IPS-NIHi7 (cell line): ENCODE results near the gene BAZ2B.
"Not testable (repeated sequence)": the region's sequence is repeated elsewhere in the genome, so short reads cannot be mapped to it uniquely, and the experiment has no call there.

Experiments
- DNase-seq: peaks from one replicate; pipeline ENCODE4 v3.0.0; 2012; ENCODE audit warnings: mixed read lengths; ENCODE audit errors: extremely low spot score

The BAZ2B gene, protein sequence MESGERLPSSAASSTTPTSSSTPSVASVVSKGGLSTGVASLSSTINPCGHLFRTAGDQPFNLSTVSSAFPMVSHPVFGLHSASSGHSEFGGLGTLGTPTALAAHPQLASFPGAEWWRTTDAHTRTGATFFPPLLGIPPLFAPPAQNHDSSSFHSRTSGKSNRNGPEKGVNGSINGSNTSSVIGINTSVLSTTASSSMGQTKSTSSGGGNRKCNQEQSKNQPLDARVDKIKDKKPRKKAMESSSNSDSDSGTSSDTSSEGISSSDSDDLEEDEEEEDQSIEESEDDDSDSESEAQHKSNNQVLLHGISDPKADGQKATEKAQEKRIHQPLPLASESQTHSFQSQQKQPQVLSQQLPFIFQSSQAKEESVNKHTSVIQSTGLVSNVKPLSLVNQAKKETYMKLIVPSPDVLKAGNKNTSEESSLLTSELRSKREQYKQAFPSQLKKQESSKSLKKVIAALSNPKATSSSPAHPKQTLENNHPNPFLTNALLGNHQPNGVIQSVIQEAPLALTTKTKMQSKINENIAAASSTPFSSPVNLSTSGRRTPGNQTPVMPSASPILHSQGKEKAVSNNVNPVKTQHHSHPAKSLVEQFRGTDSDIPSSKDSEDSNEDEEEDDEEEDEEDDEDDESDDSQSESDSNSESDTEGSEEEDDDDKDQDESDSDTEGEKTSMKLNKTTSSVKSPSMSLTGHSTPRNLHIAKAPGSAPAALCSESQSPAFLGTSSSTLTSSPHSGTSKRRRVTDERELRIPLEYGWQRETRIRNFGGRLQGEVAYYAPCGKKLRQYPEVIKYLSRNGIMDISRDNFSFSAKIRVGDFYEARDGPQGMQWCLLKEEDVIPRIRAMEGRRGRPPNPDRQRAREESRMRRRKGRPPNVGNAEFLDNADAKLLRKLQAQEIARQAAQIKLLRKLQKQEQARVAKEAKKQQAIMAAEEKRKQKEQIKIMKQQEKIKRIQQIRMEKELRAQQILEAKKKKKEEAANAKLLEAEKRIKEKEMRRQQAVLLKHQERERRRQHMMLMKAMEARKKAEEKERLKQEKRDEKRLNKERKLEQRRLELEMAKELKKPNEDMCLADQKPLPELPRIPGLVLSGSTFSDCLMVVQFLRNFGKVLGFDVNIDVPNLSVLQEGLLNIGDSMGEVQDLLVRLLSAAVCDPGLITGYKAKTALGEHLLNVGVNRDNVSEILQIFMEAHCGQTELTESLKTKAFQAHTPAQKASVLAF (N-terminal part only)

DNA sequence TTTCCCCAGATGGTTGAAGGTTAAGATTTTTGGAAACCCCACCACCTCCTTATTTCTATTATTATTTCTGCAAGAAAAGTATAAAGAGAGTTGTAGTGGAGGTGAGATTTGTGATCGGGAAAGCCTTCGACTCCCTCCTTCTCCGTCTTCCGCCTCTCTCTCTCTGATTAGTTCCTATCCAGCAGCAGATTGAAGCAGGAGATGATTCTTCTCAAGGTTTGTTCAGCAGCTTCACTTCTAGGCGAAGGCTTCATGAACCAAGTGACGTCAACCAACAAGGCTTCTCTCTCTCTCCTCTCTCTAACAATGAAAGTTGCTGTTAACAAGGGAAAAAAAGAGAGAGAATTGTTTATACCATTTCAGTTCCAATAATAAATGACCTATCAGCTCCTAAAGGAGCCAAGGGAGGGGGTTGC lies at the start of gene BAZ2B:
TSS of gene BAZ2B (minus strand) at position 263 of the 416 bp plus-strand sequence. CDS start 137,829 bp downstream, outside the sequence.
- DNase-seq, result peak; percentile 33

GRCh38 chr2:159661286-159661685 lies 44.9 kb upstream of the BAZ2B start:
- DNase-seq, result no peak

DNA sequence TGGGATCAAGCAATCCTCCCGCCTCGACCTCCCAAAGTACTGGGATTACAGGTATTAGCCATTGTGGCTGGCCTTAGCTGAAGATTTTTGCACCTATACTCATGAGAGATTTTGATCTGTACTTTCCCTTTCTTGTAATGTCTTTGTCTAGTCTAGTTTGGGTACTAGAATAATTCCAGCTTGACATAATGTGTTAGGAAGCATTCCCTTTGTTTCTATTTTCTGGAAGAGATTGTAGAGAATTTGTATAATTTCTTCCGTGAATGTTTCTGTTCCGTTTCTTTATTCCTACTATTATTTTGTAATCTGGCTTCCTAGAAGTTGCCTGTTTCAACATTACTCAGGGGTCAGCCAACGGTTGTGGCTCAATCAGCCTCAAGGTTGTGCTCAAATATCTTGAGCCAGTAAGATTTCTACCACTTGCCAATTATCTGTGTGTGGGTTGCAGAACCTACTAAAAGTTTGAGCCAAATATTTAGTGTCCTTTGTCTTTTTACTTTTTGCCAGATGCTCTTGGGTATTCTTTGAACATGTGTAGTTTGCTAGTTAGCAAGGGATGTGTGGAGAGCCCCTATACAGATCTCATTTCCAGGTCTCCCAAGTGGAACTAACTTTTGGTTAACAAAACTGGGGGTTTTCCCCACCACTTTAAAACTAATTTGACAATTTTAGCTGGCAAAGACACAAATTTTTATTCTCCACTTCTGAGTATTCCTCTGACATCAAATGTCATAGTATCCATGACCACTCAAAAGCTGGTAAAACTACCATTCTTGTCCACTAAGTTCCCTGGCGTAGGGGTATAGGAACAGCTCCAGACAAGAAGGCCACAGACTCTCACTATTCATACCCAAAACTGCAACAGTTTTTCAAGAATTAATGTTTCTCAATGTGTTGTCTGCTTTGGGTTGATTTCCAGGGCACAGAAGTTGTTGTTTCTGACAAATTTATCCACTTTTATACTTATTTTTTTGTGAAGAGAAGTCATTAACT lies 42.8 kb upstream of the BAZ2B start:
- no peak for DNase-seq

- no peak for DNase-seq
Measured at GRCh38 chr2:159653962-159654361, 37.6 kb upstream of the BAZ2B start.

DNA sequence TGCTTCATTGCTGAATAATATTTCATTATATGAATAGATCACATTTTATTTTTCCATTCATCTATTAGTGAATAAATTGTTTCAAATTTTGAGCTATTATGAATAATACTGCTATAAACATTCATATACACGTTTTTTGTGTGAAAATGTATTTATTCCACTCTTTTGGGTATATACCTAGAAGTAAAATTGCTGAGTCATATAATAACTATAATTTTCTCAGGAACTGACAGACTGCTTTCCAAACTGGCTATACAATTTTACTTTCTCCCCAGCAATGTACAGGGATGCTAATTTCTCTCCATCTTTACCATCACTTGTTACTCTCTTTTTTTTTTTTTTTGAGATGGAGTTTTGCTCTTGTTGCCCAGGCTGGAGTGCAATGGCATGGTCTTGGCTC lies 35.5 kb upstream of the BAZ2B start:
- DNase-seq, result no peak

DNA sequence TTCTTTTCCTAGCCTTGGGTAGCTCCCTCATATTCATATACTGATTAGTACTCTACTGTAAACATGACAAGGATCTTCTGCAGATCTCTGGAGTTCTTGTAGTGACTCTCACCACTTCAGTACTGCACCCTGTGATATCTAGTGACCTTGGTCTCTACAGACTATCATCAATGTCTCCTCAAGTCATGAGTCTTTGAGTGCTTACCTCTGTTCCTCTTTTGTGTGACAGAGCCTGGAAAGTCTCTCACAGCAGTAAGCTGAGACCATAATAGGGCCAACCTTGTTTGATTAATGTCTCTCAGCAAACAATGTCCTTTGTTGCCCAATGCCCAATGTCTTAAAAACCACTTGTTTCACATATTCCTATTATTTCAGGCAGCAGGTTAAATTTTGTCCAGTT lies 34.2 kb upstream of the BAZ2B start:
- no peak for DNase-seq

GRCh38 chr2:159648643-159649042 lies 32.3 kb upstream of the BAZ2B start:
- no peak for DNase-seq

DNA sequence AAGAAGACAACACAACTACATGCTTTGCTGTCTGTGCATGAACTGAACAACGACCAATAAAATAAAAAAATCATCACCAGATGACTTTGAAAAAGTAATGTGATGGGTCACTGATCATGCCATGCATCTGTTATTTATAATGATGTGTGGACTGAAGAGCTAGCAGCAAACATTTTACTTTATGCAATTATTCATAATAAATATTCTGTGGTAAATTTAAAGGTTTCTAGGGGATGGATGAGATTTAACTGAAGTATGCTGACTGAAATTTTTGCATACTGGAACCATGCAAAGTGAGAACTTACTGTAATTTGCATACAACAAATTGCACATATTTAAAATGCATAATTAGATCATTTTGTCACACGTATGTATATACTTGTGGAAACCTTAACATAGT lies 31.3 kb upstream of the BAZ2B start:
- no peak for DNase-seq

DNA sequence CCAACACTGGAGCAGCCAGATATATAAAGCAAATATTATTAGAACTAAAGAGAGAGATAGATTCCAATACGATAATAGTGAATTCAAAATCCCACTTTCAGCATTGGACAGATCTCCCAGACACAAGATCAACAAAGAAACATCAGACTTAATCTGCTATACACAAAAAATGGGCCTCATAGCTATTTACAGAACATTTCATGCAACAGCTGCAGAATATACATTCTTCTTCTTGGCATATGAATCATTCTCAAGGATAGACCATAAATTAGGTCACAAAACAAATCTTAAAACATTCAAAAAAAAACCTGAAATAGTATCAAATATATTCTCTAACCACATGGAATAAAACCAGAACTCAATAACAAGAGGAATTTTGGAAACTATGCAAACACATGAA lies 23.8 kb upstream of the BAZ2B start:
- no peak for DNase-seq

DNA sequence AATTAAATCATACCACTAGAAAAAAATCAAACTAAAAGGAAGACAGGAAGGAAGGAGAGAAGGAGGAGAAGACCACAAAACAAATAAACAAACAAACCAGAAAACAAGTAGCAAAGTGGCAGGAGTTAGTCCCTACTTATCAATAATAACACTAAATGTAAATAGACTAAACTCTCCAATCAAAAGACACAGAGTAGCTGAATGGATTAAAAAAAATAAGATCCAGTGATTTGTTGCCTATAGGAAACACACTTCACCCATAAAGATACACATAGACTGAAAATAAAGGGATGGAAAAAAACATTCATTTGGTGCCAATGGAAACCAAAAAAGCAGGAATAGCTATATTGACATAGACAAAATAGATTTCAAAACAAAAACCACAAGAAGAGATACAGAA lies 23.4 kb upstream of the BAZ2B start:
- DNase-seq, result no peak

- DNase-seq, result no peak
Measured at GRCh38 chr2:159639071-159639470, 22.7 kb upstream of the BAZ2B start.

DNA sequence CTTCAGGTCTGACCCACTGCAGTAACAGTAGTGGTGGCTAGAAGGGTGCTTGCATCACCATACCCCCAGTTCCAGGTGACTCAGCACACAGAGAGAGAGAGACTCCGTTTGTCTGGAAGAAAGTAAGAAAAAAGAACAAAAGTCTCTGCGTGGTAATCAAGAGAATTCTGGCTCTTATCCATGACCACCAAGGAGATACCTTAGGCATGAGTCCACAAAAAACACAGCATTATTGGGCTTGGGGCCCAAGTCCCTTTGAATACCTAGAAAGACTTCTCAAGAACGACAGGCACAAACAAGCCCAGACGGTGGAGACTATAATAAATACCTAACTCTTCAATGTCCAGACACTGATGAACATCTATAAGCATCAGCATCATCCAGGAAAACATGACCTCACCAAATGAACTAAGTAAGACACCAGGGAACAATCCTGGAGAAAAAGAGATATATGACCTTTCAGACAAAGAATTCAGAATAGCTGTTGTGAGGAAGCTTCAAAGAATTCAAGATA lies 21.7 kb upstream of the BAZ2B start:
- DNase-seq, result no peak

GRCh38 chr2:159637240-159637639 lies 20.9 kb upstream of the BAZ2B start:
- DNase-seq, result no peak

DNA sequence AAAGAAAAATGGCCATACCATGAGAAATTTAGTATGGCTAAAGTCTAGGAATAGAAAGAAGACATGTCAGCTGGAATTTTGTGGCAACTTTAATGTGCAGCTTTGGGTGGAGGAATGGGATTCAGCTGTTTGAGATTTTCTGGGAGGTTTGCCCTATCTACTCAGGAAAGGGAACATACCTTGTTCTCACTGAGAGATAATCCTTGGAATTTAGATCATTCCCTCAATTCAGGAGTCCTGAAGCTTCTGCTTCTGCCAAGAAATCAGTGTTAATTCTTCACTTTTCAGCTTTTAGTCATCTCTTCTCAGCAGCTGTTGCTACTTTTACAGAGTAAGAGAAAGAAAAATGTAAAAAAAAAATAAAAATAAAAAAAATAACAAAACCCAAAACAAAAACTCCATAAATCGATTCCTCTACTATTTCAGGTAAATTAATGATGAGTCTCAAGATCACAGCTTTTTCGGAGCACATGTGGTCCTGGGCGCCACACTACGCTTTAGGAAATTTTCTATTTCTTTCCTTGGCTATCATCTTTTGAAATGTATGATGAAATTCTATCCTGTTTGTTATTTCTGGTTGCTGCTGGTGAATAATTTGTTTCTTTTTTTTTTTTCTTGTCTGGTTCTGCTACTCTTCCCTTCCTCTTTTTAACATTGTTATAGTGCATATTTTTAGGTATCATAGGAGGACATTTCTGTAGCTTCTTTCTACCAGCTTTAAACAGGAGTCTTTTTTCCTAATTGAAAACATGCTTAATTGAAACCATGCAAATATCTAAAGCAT lies 18.9 kb upstream of the BAZ2B start:
- peak; percentile 31 for DNase-seq

DNA sequence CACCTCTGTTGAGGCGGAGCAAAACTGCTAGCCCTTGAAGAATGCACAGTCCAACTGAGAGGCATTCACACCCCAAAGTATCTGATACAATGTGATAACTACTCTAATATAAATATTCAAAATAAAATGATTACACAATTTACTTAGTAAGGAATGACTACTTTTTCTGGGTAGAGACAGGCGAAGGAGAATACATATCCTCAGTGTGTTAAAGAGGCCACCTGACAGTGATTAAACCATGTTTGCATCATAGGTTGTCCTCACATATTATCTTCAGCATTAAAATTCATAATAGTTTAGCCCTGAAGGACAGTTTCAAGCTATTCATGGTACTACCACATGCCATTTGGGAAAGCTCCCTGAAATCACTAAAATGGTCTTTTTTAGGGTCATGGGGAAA lies 16.9 kb upstream of the BAZ2B start:
- no peak for DNase-seq

GRCh38 chr2:159625628-159626027 lies 9.3 kb upstream of the BAZ2B start:
- not testable (repeated sequence) for DNase-seq

DNA sequence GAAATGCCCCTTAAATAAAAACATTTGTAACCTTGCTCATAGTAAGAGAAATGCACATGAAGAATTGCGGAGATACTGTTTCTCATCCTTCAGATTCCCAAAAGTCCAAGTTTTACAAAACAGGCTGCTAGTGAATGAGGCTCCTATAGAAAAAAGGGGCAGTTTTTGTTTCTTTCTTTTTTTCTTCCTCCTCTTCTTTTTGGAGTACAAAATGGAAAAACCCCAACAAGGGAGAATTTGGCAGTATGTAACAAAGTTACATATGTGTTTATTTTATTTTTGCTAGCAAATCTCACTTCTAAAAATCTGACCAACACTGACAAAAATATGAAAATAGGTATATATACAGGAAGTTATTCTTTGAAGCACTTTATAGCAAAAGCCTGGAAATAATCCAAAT lies 7.1 kb upstream of the BAZ2B start:
- DNase-seq, result no peak

- no peak for DNase-seq
Measured at GRCh38 chr2:159622966-159623365, 6.6 kb upstream of the BAZ2B start.

DNA sequence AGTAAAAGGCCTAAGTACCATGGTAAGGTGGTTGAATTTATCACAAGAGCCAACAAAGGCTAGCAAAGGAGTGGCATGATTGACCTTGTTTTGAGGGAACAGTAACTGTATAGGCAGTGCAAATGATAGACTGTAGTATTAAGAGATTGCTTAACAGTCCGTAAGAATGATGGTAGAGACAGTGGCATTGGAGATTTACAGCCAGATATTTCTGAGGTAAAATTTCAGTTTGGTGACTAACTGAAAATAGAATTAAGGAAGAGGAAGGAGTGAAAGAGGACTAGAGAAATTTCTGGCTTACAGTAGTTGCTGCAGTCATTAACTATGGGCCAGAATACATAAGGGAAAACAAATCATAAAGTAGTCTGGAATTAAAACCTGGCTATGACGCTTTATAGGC lies 4.4 kb upstream of the BAZ2B start:
- no peak for DNase-seq

DNA sequence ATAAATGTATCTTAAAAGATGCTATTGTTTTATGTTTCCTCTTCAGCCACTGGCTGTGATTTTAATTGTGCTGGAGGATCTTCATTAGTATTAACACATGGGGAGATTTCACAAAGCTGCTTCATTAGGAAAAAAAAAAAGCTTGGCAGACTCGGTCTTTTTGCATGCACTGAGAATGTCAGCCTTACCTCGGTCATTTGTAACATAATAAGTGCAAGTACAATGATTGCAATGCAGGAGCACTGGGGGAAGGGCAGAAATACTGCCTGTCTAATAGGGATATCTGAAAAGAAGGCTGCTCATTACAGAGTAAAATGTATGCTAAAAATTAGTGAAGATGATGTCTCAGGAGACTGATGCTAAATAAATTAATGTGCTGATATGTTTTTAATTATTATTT lies 1.3 kb upstream of the BAZ2B start:
- DNase-seq, result no peak
